ENCODE measurements around the gene UPB1.

The UPB1 gene

DNA sequence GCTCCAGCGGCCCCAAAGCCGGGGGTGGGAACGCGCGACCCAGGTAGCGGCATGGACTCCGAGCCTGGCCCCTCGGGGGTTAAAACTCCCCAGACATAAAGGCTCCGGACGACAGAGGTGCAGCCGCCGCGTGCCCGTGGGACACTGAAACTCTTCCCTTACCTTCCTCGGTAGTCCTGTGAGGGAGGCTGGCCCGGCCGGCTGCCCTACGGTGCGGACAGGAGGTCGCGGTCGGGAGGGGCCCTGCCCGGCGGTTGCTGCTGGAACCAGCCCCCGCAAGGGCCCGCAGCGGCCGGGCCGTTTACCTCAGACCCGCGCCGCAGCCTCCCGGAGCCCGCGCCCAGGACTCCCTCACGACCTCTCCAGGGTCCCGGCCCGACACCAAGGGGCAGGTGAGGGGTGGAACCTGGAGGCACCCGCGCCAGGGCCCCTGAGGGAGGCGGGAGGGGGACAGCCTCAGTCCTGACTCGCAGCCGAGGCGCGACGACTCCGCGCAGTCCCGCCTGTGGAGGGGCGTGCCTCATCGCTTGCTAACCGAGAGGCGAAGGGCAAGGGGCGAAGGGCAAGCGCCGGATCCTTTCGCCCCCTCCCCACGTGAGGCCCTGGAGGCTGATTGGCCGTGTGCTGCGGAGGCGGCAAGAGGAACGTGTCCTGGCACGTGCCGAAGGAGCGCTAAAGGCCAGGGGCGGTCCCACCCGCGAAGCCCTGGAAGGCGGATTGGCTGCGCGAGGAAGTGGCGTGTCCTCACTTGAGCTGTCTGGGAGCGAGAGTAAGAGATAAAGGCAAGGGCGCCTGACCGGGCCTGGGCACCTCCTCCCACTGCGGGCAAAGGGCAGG is at the start of gene UPB1:
UPB1 (plus strand) TSS at position 805 of the 837 bp plus-strand sequence. CDS start 72 bp downstream, outside the sequence.
- no peak for DNase-seq

DNA sequence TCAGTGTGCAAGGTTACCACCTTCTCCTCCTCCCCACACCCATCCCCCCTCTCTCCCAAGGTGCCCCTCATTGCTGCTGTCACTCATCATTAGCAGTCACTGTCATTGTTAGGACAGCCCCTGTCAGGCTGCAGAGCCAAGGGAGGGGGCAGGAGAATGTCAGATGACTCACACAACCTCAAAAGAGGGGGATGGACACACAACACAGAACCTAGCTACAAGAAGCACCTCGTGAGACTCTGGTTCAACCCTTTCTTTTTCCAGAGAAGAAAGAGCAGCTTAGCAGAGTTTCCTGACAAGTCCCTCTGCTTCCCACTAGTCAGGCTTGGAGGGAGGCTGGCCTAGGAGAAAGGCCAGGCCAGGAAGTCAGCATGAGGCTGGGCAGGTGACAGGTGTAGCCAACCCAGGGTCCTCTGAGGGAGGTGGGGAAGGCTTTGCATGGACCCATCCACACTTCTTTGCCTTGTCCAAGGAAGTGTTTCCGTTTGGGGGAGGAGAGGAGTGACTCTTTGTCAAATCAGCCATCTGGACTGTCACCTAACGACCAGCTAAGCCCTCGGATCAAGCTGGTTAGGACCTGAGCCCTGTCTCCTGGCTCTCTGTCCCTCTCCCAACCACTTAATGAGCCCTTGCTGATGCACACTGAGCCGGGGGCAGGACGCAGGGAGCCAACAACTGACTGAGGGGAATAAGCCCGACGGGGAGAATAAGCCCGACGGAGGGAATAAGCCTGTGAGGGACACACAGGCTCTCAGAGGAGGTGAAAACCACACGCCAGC is 49.5 kb upstream of the UPB1 start:
- no peak for DNase-seq

DNA sequence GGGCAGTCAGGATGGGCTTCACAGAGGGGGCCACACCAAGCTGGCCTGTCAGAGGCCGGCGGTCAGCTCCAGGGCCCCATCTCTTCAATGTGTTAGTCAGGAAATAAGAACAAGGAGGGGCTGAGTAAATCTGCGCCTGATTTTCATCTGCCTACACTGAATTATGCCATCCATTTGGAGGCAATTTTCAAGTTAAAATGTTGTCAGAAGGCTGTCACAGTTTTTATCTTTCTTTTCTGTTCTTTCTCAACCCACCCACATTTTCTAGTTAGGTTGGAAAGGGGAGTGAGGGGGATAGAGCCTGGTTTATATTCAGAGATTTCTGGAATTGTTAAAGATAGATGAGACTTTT is 48.9 kb upstream of the UPB1 start:
- no peak for DNase-seq

DNA sequence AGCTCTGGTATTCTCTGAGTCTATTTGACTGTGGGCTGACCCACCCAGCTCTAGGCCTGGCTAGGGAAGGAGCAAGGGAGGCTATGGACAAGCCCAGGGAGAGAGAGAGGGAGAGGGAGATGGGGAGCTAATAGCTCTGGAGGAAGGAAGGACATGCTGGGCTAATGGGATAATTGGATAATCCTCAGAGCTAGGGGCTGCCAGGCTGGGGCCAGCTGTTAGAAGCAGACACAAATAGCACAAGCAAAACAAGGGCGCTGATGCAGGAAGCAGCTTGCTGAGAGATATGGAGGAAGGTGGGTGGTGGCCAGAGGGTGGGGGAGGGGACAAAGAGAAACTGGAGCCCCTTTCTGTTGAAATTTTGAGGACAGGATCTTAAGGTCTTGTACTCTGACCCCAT is 44.5 kb upstream of the UPB1 start:
- DNase-seq: no peak

DNA sequence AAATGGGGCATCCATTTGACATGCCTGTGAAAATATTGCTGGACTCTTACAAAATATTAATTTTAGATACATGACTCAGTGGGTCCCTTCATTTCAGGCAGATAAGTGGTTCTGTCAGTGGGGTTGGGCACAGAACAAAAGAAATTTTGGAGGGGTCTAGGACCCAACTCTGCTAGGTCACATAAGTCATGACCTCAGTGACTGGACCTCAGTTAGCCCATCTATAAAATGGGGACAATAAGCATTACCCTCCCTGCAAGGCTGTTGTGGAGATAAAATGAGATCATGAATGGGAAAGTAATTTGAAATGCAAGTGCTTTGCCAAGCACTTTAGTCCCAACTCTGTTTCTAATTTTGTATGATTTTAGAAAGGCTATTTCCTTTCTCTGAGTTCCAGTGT is 44.0 kb upstream of the UPB1 start:
- no peak for DNase-seq

DNA sequence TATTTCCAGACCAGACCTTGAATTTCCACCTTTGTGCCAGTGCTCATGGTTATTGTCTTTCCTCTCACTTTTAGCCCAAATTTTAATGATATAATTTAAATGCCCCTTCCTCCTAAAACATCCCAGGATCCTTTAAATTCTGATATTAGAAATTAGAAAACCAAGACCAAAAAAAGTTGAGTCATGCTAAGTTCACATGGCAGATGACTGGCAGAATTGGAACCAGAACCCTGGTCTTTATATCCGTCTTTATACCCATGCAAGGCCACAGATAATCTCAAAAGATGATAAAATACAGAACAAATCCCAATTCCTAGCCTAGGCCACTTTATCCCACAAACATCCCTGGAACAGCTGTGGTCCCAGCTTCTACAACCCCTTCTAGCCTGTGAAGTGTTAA is 41.3 kb upstream of the UPB1 start:
- DNase-seq: no peak

DNA sequence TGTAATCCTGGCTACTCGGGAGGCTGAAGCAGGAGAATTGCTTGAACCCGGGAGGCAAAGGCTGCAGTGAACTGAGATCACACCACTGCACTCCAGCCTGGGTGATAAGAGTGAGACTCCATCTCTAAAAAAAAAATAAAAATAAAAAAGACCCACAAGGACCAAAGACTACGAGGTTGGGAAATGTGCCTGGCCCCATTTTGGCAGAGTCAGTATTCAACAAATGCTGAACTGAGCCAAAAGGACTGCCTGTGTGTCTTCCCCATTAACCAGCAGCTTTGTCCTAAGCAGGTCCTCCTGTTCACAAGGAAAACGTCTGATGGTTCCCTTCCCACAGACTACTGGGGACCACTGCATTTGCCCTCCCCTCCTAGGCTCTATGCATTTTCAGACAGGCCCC is 40.1 kb upstream of the UPB1 start:
- no peak for DNase-seq

DNA sequence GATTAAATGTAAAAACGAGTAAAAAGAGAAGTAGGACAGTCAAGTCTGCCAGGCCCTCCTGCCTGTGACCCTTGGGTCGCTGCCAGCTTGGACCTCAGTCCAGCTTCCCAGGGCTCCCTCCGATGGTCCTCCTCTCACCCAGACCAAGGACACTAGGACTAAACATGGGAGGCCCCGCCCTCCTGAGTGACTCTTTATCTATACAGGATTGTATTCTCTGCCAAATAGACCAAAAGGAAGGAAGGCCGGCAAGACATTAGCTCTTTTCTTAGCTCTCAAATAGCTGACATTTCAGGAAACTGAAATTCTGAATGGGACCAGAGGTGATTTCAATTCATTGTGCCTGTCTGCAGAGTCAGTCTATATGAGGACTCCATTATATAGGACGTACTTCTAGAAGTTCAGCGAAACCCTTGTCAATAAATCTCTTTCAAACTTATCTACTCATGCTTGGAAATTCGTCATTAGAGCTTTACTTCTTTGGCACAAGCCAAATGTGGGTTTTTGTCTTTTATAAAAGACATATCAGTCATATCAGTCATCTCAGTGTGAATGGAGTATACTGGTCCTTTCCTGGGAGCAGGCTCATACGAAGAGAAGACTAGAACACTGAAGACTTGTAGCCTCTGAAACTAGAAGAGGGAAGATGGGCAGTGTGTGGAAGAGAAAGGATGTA is 39.2 kb upstream of the UPB1 start:
- DNase-seq: no peak

DNA sequence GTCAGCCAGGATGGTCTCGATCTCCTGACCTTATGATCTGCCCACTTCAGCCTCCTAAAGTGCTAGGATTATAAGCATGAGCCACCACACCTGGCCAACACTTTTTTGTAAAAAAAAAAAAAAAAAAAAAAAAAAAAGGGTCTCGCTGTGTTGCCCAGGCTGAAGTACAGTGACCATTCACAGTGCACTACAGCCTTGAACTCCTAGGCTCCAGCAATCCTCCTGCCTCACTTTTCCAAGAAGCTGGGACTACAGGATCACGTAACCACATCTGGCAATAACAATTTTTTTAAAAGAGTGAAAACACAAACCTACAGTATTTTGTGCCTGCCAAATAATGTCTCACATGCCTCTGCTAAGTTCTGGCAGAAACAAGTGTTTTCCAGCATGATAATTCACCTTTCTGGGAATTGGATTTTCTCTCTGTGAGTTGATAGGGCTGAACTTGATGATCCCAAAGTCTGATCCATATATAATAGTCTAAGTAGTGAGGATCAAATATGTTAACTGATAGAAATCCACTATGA is 37.2 kb upstream of the UPB1 start:
- DNase-seq: no peak

DNA sequence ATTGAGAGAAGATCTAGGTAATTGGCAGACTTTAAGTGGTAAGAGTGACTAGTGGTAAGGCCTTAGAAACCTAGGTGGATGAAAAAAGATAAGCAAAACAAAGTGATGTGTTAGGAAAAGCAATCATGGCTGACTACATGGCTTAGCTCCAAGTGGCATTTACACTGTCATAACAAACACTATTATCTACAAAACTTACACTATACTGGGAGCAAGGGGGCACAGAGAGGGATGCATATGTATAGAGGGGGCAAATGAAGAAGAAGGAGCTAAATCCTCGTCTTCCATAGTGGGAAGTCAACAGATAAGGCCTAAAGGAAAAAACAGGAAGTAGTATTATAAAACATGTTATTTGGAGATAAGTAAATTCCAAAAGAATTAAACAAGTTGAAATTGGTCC is 35.2 kb upstream of the UPB1 start:
- no peak for DNase-seq

DNA sequence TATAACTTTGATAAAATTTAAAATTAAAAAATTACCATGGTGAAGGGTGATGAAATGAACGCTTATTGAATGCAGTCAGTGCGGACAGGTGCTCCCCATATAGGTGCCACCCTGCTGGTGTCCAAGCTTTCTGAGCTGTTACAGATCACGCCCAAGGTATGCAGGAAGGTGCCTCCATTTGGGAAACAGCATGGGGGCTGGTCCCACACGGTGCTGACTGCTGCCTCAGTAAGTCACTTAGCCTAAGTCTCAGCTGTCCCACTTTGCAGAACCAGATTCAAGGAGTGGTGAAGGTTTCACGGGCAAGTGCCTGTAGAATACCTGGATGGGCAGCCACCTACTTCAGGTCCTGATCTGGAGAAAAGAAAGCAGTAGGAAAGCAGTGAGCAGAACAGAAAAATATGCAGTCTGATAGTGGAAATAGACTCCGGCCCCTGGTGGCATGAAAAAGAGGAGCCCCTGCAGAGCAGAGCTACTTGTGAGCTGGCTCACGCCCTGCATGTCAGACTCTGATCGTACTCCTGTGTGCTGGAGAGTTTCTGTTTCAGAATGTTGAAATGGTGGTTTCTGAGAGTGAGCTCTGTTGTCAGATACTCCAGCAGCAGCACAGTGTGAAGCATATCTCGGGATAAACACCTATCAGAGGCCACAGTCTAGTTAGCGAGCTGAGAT is 34.6 kb upstream of the UPB1 start:
- no peak for DNase-seq

DNA sequence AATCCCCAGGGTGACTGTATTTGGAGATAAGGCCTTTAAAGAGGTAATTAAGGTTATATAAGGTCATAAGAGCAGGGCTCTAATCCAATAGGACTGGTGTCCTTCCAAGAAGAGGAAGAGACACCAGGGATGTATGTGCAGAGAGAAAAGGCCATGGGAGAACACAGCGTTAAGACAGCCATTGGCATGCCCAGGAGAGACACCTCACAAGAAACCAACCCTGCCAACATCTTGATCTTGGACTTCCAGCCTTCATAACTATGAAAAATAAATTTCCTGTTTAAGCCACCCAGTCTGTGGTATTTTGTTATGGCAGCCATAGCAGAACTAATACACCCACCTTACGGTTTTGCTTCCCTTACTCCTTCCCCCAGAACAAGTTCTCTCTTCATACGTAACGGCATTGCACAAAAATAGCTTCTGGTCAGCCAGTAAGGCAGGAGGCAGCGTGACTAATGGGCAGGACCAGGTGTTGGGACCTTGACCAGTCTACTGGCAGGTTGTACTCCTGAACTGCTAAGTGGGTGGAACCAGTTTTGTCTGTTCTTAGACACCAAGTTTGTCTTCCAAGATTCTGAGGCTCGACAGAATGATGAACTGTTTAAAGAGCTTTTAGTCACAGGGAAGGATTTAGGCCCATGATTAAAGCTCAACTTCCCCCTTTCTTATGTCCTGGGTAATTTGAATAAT is 31.9 kb upstream of the UPB1 start:
- DNase-seq: no peak

DNA sequence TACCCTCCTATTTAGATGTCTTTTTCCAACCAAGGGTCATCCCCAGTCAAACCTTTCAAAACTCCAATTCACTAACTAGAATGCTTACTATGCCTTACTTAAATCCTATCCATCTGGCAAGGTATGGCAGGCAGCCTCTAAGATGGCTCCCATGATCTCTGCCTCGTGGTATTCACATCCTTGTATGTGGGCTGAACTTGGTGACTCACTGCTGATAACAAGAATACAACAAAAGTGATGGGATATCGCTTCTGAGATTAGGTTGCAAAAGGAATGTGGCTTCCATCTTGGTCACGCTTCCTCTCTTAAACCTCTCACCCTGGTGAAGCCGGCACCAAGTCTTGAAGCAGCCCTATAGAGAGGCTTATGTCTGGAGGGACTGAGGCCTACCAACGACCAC is 29.6 kb upstream of the UPB1 start:
- no peak for DNase-seq

DNA sequence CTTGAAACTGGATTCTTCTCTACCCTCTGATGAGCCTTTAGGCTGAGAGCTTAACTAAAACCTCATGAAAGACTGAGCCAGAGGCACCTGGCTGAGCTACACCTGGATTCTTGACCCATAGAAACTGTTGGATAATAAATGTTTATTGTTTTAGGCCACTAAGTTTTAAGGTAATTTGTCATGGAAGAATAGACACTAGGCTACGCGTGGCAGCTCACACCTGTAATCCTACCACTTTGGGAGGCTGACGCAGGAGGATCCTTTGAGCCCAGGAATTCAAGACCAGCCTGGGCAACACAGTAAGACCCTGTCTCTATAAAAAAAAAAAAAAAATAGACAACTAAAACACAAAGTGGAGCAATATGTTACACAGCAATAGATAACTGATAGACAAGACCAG is 29.2 kb upstream of the UPB1 start:
- DNase-seq: no peak

DNA sequence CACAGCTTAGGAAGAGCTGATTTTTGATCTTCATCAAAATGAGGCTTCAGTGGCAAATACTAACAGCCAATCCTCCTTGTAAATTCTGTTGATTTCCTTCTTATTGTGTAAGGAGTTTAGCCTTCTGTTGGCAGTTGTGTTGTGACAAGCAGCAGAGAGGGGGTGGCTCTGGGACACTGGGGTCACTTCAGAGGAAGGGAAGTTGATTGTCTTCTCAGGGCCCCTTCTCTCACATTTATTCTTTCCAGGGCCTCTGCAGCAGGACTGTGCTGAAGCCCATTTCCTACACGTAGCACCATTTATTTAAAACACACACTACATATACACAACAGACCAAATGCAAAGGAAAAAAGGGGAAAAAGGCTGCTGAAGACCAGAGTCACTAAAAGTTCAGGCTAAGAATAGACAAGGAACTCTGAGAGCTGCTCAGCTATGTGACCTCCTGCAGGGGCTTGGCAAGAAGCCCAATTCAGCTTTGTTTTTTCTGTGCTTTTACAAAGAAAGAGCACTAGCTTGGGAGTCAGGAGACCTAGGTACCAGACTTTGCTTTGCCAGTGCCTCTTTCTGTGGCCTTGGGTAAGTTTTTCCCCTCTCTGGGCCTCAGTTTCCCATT is 28.3 kb upstream of the UPB1 start:
- DNase-seq: no peak

DNA sequence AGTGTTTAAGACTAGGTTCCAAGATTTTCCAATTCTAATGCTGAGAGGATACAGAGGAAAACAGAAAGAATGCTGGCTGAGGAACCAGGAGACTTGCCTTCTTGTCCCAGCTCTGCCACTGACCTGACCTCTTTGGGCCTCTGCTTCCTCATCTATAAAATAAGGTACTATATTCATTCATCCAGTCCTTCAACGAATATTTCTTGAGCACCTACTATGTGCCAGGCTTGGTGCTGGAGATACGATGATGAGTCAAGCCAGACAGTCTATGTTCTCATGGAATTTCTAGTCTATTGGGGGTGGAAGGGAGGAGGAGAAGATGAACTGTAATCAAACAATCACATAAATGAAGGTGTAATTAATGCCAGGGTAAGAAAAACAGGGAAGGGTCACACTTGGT is 27.8 kb upstream of the UPB1 start:
- no peak for DNase-seq

DNA sequence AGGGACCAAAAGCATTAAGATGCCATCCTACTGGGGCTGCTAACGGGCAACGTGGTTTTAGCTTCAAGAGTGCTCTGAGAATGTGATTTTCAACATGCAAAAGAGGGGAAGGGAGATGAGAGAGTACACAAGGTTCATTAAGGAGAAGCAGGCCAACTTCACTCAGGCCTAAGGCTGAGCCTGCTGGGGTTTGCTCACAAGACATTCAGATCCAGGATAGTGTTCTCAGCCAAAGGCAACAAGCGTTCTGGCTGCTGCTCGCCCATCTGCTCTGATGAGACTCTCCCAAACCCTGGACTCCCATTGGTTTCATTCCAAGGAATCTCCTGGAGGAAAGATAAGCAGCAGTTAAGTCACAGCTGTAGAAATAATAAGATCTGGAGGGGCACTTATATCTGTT is 23.6 kb upstream of the UPB1 start:
- no peak for DNase-seq

DNA sequence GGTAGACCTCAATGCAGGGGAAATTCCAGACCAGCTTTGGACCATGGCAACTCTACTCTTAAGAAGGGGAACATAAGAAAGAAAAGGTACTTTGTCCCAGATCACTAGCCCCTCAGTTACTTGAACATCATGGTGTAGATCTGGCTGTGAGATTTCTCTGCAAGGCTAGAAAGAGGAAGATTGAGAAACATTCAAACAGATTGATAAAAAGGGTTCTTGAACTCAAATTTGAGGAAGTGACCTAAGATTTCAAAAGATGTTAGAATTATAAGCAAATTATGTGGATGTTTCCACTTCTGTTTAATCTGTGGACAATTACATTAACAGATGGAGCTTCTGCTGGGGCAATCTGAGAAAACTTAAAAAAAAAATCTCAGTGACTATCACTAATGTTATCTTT is 21.8 kb upstream of the UPB1 start:
- DNase-seq: no peak

DNA sequence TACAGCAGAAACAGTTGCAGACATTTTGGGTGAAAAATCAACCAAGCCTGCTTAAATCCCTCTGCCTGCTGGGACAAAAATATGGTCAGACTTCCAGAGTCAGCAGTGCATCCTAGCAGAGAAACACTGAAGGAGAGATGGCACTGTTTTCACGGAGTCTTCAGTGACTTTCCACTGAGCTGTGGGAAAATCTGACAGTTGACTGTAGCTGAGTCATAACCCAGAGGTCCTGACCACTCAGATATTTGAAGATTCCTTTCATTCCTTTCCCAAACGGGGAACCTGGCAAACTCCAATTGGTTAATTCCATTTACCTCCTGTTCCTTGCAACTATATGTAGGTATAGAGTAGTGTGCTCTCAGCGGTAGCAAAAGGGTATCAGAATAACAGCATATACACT is 20.9 kb upstream of the UPB1 start:
- DNase-seq: no peak

DNA sequence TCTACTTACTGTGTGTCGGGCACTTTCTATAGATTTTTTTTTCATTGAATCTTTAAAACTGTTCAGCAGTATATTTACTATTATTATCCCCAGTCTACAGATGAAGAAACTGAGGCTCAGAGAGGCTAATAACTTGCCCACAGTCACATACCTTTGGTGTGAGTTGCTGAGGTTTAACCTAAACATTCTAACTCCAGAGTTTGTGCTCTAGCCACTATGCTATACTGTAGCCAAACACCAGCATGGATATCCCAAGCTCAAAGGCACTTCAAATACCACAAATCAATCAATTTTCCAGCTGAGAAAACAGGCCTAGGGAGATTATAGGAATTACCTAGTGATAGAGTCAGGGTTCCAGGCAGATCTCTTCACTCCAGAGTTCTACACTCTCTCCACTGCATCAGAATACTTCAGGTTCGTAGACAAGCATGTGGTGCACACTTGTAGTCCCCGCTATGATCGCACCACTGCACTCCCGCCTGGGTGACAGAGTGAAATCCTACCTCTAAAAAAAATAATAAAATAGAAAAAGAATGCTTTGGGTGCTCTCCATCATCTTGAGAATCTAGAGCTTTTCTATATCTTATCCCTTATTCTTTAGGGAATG is 20.4 kb upstream of the UPB1 start:
- no peak for DNase-seq

DNA sequence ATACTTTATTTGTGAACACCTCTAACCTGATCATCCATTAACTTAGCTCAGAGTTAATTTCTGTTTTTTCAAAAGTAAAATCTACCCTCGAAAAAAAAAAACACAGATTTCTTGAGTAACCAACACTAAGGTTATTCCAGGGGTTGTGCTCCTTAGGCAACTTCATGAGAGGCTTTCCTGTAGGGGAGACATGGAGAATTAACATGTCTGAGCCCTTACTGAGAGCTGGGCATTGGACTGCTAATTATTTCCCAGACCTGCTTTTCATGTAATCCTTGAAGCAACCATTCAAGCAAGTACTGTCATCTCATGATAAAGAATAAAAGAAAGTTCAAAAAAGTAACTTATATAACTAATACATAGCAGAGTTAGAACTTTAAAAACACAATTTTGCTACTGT is 13.5 kb upstream of the UPB1 start:
- no peak for DNase-seq

DNA sequence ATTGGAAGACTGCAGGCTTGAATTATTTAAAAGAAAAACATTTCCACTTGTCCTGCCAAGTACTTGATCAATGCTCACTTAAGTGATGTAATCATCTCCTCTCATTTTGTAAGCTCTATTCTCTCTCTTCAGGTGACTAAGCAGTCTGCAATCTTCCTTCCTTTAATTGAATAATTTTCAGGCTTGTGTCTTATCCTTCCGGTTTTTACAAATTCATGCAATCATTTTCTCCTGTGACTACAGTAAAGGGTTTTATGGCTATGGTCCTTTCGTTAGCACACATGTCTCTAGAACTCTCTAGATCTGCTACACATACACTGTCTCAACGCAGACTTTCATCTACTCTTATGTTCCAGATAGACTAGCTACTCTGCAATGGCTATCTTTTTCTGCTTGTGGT is 12.6 kb upstream of the UPB1 start:
- no peak for DNase-seq

All from CD4-positive, alpha-beta T cell treated with Interleukin-15 for 1 hour (primary cell).